Thyroid gland (tissue), 4 donors: ENCODE results near the gene UCP3.

Source experiments
- CTCF ChIP-seq, 6 experiments: fragments of 200-600 bp in 3 of 6; fragments of 450-650 bp in 3 of 6; sonication (generic) in 3 of 6; IDR thresholded peaks; one replicate each; pipeline ENCODE4 v1.5.1; 2016 to 2019; ENCODE audit warnings: antibody characterized with exemption in 6 of 6, mild to moderate bottlenecking in 2 of 6, inconsistent platforms in 1 of 6, moderate library complexity in 1 of 6
- POLR2A ChIP-seq, 2 donors: fragments of 450-650 bp; IDR thresholded peaks; one replicate each; pipeline ENCODE4 v1.6.1; 2017; ENCODE audit warnings: antibody characterized with exemption in 2 of 2, mild to moderate bottlenecking in 2 of 2, moderate library complexity in 1 of 2

- TF ChIP-seq POLR2A (IDR thresholded peaks at IDR 0.05), result no peak
- no peak for TF ChIP-seq CTCF (IDR thresholded peaks at IDR 0.05)
These were observed 57.8 kb downstream of the UCP3 start, which contains the start of gene DNAJB13 for GRCh38 chr11:73950869-73951710.
